Activated CD8-positive, alpha-beta memory T cell treated with anti-CD3 and anti-CD28 coated beads, Interleukin-2, amount 50 U/mL, for 24 hours (primary cell): Measurements from ENCODE around the gene KDM4C.

Experiments used
- DNase-seq: peaks from one replicate; pipeline ENCODE4 v3.0.0-alpha.2; 2020; ENCODE audit errors: extremely low read depth

The KDM4C gene

GRCh38 chr9:7097785-7098752 lies 340.3 kb downstream of the KDM4C start:
- DNase-seq, result no peak

GRCh38 chr9:7103367-7103766 lies 345.6 kb downstream of the KDM4C start:
- DNase-seq, result no peak

GRCh38 chr9:7103771-7104170 lies 346.0 kb downstream of the KDM4C start:
- no peak for DNase-seq

- no peak for DNase-seq
Observed at GRCh38 chr9:7104625-7105024, 346.9 kb downstream of the KDM4C start.

- no peak for DNase-seq
Observed at GRCh38 chr9:7105095-7105494, 347.3 kb downstream of the KDM4C start.

GRCh38 chr9:7108936-7109335 lies 351.2 kb downstream of the KDM4C start:
- DNase-seq, result no peak

GRCh38 chr9:7111413-7111812 lies 353.6 kb downstream of the KDM4C start:
- DNase-seq, result no peak

GRCh38 chr9:7115606-7116005 lies 357.8 kb downstream of the KDM4C start:
- no peak for DNase-seq

- no peak for DNase-seq
Observed at GRCh38 chr9:7117676-7118561, 360.1 kb downstream of the KDM4C start.

- DNase-seq, result no peak
Observed at GRCh38 chr9:7118633-7119032, 360.9 kb downstream of the KDM4C start.

GRCh38 chr9:7119612-7120011 lies 361.8 kb downstream of the KDM4C start:
- no peak for DNase-seq

GRCh38 chr9:7121055-7121454 lies 363.3 kb downstream of the KDM4C start:
- no peak for DNase-seq

- no peak for DNase-seq
Observed at GRCh38 chr9:7121664-7122063, 363.9 kb downstream of the KDM4C start.

- DNase-seq, result no peak
Observed at GRCh38 chr9:7123743-7124142, 366.0 kb downstream of the KDM4C start.

GRCh38 chr9:7125231-7125630 lies 367.5 kb downstream of the KDM4C start:
- DNase-seq, result no peak

- DNase-seq, result no peak
Observed at GRCh38 chr9:7129391-7129790, 371.6 kb downstream of the KDM4C start.

- no peak for DNase-seq
Observed at GRCh38 chr9:7130266-7130820, 372.6 kb downstream of the KDM4C start.

GRCh38 chr9:7132605-7133004 lies 374.8 kb downstream of the KDM4C start:
- no peak for DNase-seq

GRCh38 chr9:7135735-7136134 lies 378.0 kb downstream of the KDM4C start:
- no peak for DNase-seq

- no peak for DNase-seq
Observed at GRCh38 chr9:7137040-7137439, 379.3 kb downstream of the KDM4C start.

GRCh38 chr9:7137571-7137970 lies 379.8 kb downstream of the KDM4C start:
- no peak for DNase-seq

- DNase-seq, result no peak
Observed at GRCh38 chr9:7139886-7140285, 382.1 kb downstream of the KDM4C start.
